ENCODE results near the gene IQCC.

DNA sequence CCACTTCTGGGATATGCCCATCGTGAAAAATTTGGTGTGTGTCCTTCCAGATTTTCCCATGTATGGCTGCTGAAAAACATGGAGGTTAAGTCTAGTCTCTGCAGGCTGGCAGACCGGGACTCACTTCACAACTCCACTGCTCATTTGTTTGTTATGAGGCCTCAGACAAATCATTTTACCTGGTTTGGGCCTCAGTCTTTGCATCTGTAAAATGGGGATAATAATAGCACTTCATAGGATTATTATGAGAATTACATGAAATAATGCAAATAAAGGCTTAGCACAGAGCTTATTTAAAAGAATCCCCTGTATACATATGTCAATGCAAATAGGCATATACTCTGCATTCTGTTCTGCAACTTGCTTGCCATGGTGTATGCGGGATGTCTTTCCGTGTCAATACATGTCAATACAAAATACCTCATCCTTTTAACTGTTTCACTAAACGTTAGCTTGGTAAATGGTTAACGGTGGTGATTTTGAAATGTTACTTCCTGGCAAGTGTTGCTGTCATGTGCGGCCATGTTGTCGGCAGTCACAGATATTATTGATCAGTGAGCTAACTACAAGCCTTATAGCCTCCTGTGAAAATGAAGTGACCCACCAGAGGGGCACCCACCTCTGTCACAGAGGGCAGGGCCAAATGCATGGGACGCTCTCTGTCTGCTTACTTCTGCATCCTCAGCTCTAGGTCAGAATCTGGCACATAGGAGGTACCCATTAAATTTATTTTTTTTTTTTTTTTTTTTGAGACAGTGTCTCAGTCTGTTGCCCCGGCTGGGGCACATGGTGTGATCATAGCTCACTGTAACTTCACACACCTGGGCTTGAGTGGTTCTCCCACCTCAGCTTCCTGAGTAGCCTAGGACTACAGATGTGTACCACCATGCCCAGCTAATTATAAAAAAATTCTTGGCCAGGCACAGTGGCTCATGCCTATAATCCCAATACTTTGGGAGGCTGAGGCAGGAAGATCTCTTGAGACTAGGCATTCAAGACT lies 49.9 kb downstream of the IQCC start:
- TF ChIP-seq, protein P1, sequence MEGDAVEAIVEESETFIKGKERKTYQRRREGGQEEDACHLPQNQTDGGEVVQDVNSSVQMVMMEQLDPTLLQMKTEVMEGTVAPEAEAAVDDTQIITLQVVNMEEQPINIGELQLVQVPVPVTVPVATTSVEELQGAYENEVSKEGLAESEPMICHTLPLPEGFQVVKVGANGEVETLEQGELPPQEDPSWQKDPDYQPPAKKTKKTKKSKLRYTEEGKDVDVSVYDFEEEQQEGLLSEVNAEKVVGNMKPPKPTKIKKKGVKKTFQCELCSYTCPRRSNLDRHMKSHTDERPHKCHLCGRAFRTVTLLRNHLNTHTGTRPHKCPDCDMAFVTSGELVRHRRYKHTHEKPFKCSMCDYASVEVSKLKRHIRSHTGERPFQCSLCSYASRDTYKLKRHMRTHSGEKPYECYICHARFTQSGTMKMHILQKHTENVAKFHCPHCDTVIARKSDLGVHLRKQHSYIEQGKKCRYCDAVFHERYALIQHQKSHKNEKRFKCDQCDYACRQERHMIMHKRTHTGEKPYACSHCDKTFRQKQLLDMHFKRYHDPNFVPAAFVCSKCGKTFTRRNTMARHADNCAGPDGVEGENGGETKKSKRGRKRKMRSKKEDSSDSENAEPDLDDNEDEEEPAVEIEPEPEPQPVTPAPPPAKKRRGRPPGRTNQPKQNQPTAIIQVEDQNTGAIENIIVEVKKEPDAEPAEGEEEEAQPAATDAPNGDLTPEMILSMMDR (IDR thresholded peaks at IDR 0.05), result no peak
- TF ChIP-seq POLR2A (IDR thresholded peaks at IDR 0.05) (no peak), POLR2AphosphoS5 (IDR thresholded peaks at IDR 0.05) (no peak)
